DOHH2 (cell line): Measurements from ENCODE around the gene MAPK7.

ENCODE experiments used
- H3F3A ChIP-seq: fragments of 200-600 bp; sonication (generic), shearing (Covaris generic); 2 replicates; pipeline ENCODE4 v1.6.0; 2016; ENCODE audit warnings: antibody characterized with exemption, mild to moderate bottlenecking; ENCODE audit not compliant: control insufficient read depth, insufficient read depth
- H3K27ac ChIP-seq: fragments of 200-600 bp; sonication (generic); 2 replicates; pipeline ENCODE4 v1.5.1; 2014; ENCODE audit warnings: low read depth, mild to moderate bottlenecking, low read length, moderate library complexity
- H3K27me3 ChIP-seq: fragments of 200-600 bp; sonication (generic); 2 replicates; pipeline ENCODE4 v1.6.1; 2014; ENCODE audit warnings: mild to moderate bottlenecking, low read length, mixed read lengths; ENCODE audit not compliant: control insufficient read depth
- H3K36me3 ChIP-seq: fragments of 200-600 bp; sonication (generic); 2 replicates; pipeline ENCODE4 v1.6.1; 2014; ENCODE audit warnings: mild to moderate bottlenecking, low read length, moderate library complexity, mixed read lengths; ENCODE audit not compliant: control insufficient read depth
- H3K4me1 ChIP-seq: fragments of 200-600 bp; sonication (generic); 2 replicates; pipeline ENCODE4 v1.6.1; 2014; ENCODE audit warnings: mild to moderate bottlenecking, low read length, mixed read lengths; ENCODE audit not compliant: control insufficient read depth
- H3K4me2 ChIP-seq: fragments of 200-600 bp; sonication (generic); 2 replicates; pipeline ENCODE4 v1.6.0; 2014; ENCODE audit warnings: mild to moderate bottlenecking, low read length, moderate library complexity
- H3K4me3 ChIP-seq: fragments of 200-600 bp; sonication (generic); 2 replicates; pipeline ENCODE4 v1.5.1; 2014; ENCODE audit warnings: mild to moderate bottlenecking, low read length, mixed read lengths
- H3K79me2 ChIP-seq: fragments of 200-600 bp; sonication (generic); 2 replicates; pipeline ENCODE4 v1.6.1; 2014; ENCODE audit warnings: mild to moderate bottlenecking, low read length, mixed read lengths; ENCODE audit not compliant: control insufficient read depth
- H3K9me2 ChIP-seq: fragments of 200-600 bp; sonication (generic); replicated peaks from 2 replicates; pipeline ENCODE4 v1.6.1; 2014; ENCODE audit warnings: mild to moderate bottlenecking, low read length, mixed read lengths; ENCODE audit not compliant: control insufficient read depth
- H3K9me3 ChIP-seq: fragments of 200-600 bp; sonication (generic); 2 replicates; pipeline ENCODE4 v1.6.1; 2014; ENCODE audit warnings: antibody characterized with exemption, low read length, mixed read lengths; ENCODE audit not compliant: control insufficient read depth, insufficient read depth
- H4K20me1 ChIP-seq: fragments of 200-600 bp; sonication (generic); 2 replicates; pipeline ENCODE4 v1.6.0; 2014; ENCODE audit warnings: low read depth, mild to moderate bottlenecking, antibody characterized with exemption, low read length, moderate library complexity; ENCODE audit not compliant: control insufficient read depth, insufficient read depth
- CTCF ChIP-seq: fragments of 200-600 bp; sonication (generic); IDR thresholded peaks from one replicate; pipeline ENCODE4 v1.5.1; 2014; ENCODE audit warnings: antibody characterized with exemption, mild to moderate bottlenecking, low read depth, low read length; ENCODE audit not compliant: poor library complexity, severe bottlenecking

Gene MAPK7

GRCh38 chr17:19431691-19432090 is 53.4 kb downstream of the MAPK7 start:
- Histone ChIP-seq H3K36me3 (no peaks in the 10 kb centered on the region), H3K9me3 (no peaks in the 10 kb centered on the region), H3K4me3 (no peak overlapping the region), H3K27ac (no peak overlapping the region), H3K4me1 (no peaks in the 10 kb centered on the region), H3K9me2 (no peaks in the 10 kb centered on the region), H4K20me1 (no peaks in the 10 kb centered on the region), H3K4me2 (no peak overlapping the region), H3F3A (no peaks in the 10 kb centered on the region), H3K79me2 (no peaks in the 10 kb centered on the region), H3K27me3 (0 out of 2 replicates have a peak, but pooled peaks cover 2% of the 10 kb centered on the region)
- TF ChIP-seq CTCF = no peak
